ENCODE measurements around the gene DOCK3.

- no peak for TF ChIP-seq POLR2AphosphoS5 (IDR thresholded peaks at IDR 0.05; ENCODE audit: low read depth, low read length)
- no peak for TF ChIP-seq POLR2A (IDR thresholded peaks at IDR 0.05; ENCODE audit: low read depth, low read length)
- no peak for TF ChIP-seq TAF1 (IDR thresholded peaks at IDR 0.05; ENCODE audit: borderline replicate concordance, low read depth, low read length)
Observed at GRCh38 chr3:51379746-51380455, 705.2 kb downstream of the DOCK3 start.
